Keratinocyte (primary cell): ENCODE data around the gene NCBP3. TPM values are rescaled to one million over a fixed set of nuclear protein-coding genes. Genes with fewer than 3 reads are reported as not detected.
"Not testable (repeated sequence)": the region's sequence is repeated elsewhere in the genome, so short reads cannot be mapped to it uniquely, and the experiment has no call there.

ENCODE experiments used
- DNase-seq: peaks from one replicate; pipeline ENCODE4 v3.0.0-alpha.2; 2011; ENCODE audit warnings: low read depth, missing footprints, low spot score
- FAIRE-seq: peaks from 2 replicates; lab custom pipeline; 2011; peaks lifted over from hg19 to GRCh38; lab: Jason Lieb, UNC
- H2AFZ ChIP-seq: 2 replicates; pipeline ENCODE4 v1.6.0; 2012; ENCODE audit warnings: low read length, control low read depth, inconsistent platforms; ENCODE audit not compliant: control insufficient read depth
- H3K27ac ChIP-seq: 2 replicates; pipeline ENCODE4 v1.5.1; 2011; ENCODE audit warnings: low read length; ENCODE audit not compliant: control insufficient read depth, insufficient read depth
- H3K27me3 ChIP-seq: 3 replicates; pipeline ENCODE4 v1.6.0; 2011; ENCODE audit warnings: low read length; ENCODE audit not compliant: control insufficient read depth, insufficient read depth; ENCODE audit errors: extremely low read depth
- H3K36me3 ChIP-seq, 2 experiments: 2 replicates in 1 of 2; 3 replicates in 1 of 2; pipeline ENCODE4 v1.5.1; 2011; ENCODE audit warnings: low read length in 2 of 2, mild to moderate bottlenecking in 1 of 2; ENCODE audit not compliant: control insufficient read depth in 2 of 2, insufficient read depth in 2 of 2; ENCODE audit errors: extremely low read depth in 1 of 2
- H3K4me1 ChIP-seq: 3 replicates; pipeline ENCODE4 v1.5.1; 2011; ENCODE audit warnings: low read length; ENCODE audit not compliant: control insufficient read depth, insufficient read depth; ENCODE audit errors: extremely low read depth
- H3K4me2 ChIP-seq: 3 replicates; pipeline ENCODE4 v1.6.0; 2011; ENCODE audit warnings: low read depth, low read length; ENCODE audit not compliant: control insufficient read depth, insufficient read depth; ENCODE audit errors: extremely low read depth
- H3K4me3 ChIP-seq, 3 experiments: fragments of 200-600 bp in 1 of 3; sonication (generic) in 1 of 3; 2 replicates in 2 of 3; 3 replicates in 1 of 3; pipeline ENCODE4 v1.5.1; 2011 to 2016; ENCODE audit warnings: low read length in 3 of 3, mild to moderate bottlenecking in 3 of 3, control low read depth in 2 of 3, inconsistent platforms in 1 of 3, low read depth in 1 of 3, mixed read lengths in 1 of 3, mixed run types in 1 of 3, moderate library complexity in 1 of 3; ENCODE audit not compliant: control insufficient read depth in 2 of 3, insufficient read depth in 2 of 3; ENCODE audit errors: extremely low read depth in 1 of 3
- H3K79me2 ChIP-seq: 2 replicates; pipeline ENCODE4 v1.6.0; 2012; ENCODE audit warnings: low read length; ENCODE audit not compliant: control insufficient read depth, insufficient read depth
- H3K9ac ChIP-seq: 3 replicates; pipeline ENCODE4 v1.6.0; 2011; ENCODE audit warnings: low read length; ENCODE audit not compliant: control insufficient read depth, insufficient read depth; ENCODE audit errors: extremely low read depth
- H3K9me1 ChIP-seq: 3 replicates; pipeline ENCODE4 v1.6.0; 2011; ENCODE audit warnings: low read length; ENCODE audit not compliant: control insufficient read depth, insufficient read depth; ENCODE audit errors: extremely low read depth
- H3K9me3 ChIP-seq: 2 replicates; pipeline ENCODE4 v1.5.1; 2012; ENCODE audit warnings: low read depth, low read length; ENCODE audit not compliant: control insufficient read depth
- H4K20me1 ChIP-seq: 3 replicates; pipeline ENCODE4 v1.6.0; 2011; ENCODE audit warnings: low read length; ENCODE audit not compliant: control insufficient read depth, insufficient read depth; ENCODE audit errors: extremely low read depth
- EZH2 ChIP-seq: IDR thresholded peaks from one replicate; pipeline ENCODE4 v1.6.1; 2012; ENCODE audit warnings: inconsistent platforms, mild to moderate bottlenecking, low read length, moderate library complexity
- dilution Hi-C: fragments of 300-500 bp; cut with MboI; formaldehyde crosslinking; loops from one replicate; pipeline ENCODE4 v1.7.0; 2020; ENCODE audit warnings: low sequenced_read_pairs; ENCODE audit not compliant: extremely low pct_ligation_motif_present
- polyA plus RNA-seq, 5 experiments: library from polyadenylated mRNA; depleted of rRNA in 3 of 5; stranded (reverse) in 3 of 5; stranded (forward) in 1 of 5; unstranded in 1 of 5; fragments of >200 nt; gene quantifications; 1 replicate in 1 of 5; 2 replicates in 3 of 5; 3 replicates in 1 of 5; pipeline versions ENCODE4 v1.2.1 to v1.2.3, GENCODE V29; 2011 to 2012; ENCODE audit warnings: missing spikeins in 2 of 5, low read depth in 1 of 5, low replicate concordance in 1 of 5
- TF ChIP-seq, protein P1 (sequence below), 3 experiments: IDR thresholded peaks in 1 of 3; conservative IDR thresholded peaks in 1 of 3; optimal IDR thresholded peaks in 1 of 3; 2 replicates in 2 of 3; 3 replicates in 1 of 3; pipeline versions ENCODE3 to v1.5.1; 2011; ENCODE audit warnings: low read length in 3 of 3, mild to moderate bottlenecking in 3 of 3, moderate library complexity in 2 of 3, control low read depth in 1 of 3, inconsistent platforms in 1 of 3; ENCODE audit not compliant: insufficient read depth in 2 of 3; ENCODE audit errors: extremely low read depth in 1 of 3

NCBP3 gene
- polyA plus RNA-seq, 1 donor (not counting 4 experiments of a cell fraction or from before 2014, with no cell fraction given) = 22.1 TPM

DNA sequence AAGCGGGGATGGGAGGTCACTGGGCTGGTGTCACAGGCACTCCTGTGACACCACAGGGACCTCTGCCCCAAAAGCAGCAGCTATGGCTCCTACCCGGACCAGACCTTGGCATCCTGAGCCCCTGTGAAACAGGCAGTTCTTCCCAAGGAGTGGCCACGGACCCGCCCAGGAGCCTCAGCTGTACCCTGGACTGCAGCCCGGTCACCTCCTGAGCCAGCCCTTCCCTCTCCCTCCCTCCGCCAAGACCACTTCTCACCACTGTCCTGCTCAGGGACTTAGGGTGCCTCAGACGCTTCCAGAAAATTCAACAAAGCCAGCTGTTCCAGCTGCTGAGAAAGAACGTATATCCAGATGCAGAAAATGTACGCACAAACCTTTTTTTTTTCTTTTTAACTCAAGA, 13.9 kb upstream of the NCBP3 start:
- Histone ChIP-seq H3K4me3 (no peak overlapping the region), H3K4me2 (no peak overlapping the region), H3K79me2 (no peaks in the 10 kb centered on the region), H3K27ac (no peak overlapping the region), H3K9me3 (no peaks in the 10 kb centered on the region), H2AFZ (no peak overlapping the region), H3K9me1 (no peaks in the 10 kb centered on the region), H3K4me1 (no peaks in the 10 kb centered on the region), H3K27me3 (no peaks in the 10 kb centered on the region), H4K20me1 (no peaks in the 10 kb centered on the region), H3K36me3 (peaks cover 0 to 3% of the 10 kb centered on the region in 2 experiments), H3K9ac (no peak overlapping the region)
- dilution Hi-C loops = no loop called here
- TF ChIP-seq EZH2 = no peak
- TF ChIP-seq, protein P1, sequence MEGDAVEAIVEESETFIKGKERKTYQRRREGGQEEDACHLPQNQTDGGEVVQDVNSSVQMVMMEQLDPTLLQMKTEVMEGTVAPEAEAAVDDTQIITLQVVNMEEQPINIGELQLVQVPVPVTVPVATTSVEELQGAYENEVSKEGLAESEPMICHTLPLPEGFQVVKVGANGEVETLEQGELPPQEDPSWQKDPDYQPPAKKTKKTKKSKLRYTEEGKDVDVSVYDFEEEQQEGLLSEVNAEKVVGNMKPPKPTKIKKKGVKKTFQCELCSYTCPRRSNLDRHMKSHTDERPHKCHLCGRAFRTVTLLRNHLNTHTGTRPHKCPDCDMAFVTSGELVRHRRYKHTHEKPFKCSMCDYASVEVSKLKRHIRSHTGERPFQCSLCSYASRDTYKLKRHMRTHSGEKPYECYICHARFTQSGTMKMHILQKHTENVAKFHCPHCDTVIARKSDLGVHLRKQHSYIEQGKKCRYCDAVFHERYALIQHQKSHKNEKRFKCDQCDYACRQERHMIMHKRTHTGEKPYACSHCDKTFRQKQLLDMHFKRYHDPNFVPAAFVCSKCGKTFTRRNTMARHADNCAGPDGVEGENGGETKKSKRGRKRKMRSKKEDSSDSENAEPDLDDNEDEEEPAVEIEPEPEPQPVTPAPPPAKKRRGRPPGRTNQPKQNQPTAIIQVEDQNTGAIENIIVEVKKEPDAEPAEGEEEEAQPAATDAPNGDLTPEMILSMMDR (optimal IDR thresholded peaks at IDR 0.05 in 1 of 3, IDR thresholded peaks at IDR 0.05 in 1 of 3, conservative IDR thresholded peaks at IDR 0.05 in 1 of 3; ENCODE audit: extremely low read depth in 1 of 3, insufficient read depth in 2 of 3, low read length in 3 of 3) = no peak
- no peak for FAIRE-seq
- DNase-seq = no peak

DNA sequence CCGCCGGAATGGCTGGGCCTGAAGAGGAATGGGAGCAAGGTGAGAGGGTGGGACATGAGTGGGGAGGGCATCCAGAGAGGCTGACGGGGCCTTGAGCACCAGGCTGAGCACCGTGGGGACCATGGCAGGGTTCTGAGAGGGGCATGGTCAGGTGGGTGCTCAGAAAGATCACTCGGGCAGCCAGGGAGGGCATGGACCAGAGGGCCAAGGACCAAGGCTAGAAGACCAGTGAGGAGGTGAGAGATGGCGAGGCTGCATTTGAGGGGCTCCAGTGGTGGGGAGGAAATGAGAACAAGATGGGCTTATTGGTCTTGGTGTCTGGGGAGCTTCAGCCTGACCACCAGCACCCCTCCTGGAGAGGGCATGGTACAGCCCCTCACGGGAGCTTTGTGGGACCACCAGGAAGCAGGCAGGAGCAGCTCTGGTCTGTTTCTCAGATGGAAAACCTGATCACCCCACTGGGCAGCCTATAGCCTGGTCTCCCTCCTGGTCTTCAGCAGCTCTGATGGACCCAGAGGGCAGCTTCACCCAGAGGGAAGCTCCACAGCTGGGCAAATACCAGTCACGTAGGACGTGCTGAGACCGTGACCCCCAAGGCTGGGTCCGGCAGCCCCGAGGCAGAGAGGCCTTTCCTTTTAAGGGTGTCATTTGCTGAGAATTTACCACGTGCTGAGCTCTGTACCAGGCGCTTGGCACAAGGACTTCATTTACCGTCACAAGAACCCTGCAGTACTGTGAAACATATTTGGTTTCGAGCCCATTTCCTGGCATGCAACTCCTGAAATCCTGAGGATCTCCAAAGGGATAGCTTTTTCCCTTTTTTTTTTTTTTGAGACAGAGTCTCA, 11.4 kb upstream of the NCBP3 start:
- H3K9me3 ChIP-seq = no peaks in the 10 kb centered on the region
- no peak overlapping the region for H3K4me2 ChIP-seq
- no peak for FAIRE-seq
- no peak overlapping the region for H3K9ac ChIP-seq
- H4K20me1 ChIP-seq = no peaks in the 10 kb centered on the region
- no peaks in the 10 kb centered on the region for H3K4me1 ChIP-seq
- no peak for TF ChIP-seq EZH2
- TF ChIP-seq, protein P1 (optimal IDR thresholded peaks at IDR 0.05 in 1 of 3, IDR thresholded peaks at IDR 0.05 in 1 of 3, conservative IDR thresholded peaks at IDR 0.05 in 1 of 3; ENCODE audit: extremely low read depth in 1 of 3, insufficient read depth in 2 of 3, low read length in 3 of 3) = no peak
- no peaks in the 10 kb centered on the region for H3K79me2 ChIP-seq
- dilution Hi-C loops = no loop called here
- no peak overlapping the region for H2AFZ ChIP-seq
- H3K27me3 ChIP-seq = no peaks in the 10 kb centered on the region
- no peak overlapping the region for H3K27ac ChIP-seq
- no peaks in the 10 kb centered on the region for H3K9me1 ChIP-seq
- peaks cover 0 to 3% of the 10 kb centered on the region in 2 experiments for H3K36me3 ChIP-seq
- no peak for DNase-seq
- H3K4me3 ChIP-seq = no peak overlapping the region

DNA sequence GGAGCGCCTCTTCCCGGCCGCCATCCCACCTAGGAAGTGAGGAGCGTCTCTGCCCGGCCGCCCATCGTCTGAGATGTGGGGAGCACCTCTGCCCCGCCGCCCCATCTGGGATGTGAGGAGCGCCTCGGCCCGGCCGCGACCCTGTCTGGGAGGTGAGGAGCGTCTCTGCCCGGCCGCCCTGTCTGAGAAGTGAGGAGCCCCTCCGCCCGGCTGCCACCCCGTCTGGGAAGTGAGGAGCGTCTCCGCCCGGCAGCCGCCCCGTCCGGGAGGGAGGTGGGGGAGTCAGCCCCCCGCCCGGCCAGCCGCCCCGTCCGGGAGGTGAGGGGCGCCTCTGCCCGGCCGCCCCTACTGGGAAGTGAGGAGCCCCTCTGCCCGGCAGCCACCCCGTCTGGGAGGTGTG, 8.2 kb upstream of the NCBP3 start:
- H3K9me1 ChIP-seq, H3K36me3 ChIP-seq, FAIRE-seq, H3K27me3 ChIP-seq, H3K79me2 ChIP-seq, H3K4me2 ChIP-seq, H4K20me1 ChIP-seq, H3K4me3 ChIP-seq, H3K27ac ChIP-seq, H3K4me1 ChIP-seq, H3K9ac ChIP-seq, DNase-seq, dilution Hi-C loops, H3K9me3 ChIP-seq, H2AFZ ChIP-seq: not testable (repeated sequence)
